Neuron (in vitro differentiated cells): Measurements from ENCODE around the gene ELP4.

Experiments
- H2AFZ ChIP-seq: one replicate; pipeline ENCODE4 v1.6.1; 2013; ENCODE audit warnings: low read depth, mild to moderate bottlenecking, inconsistent platforms, low read length, moderate library complexity
- H3K27me3 ChIP-seq: one replicate; pipeline ENCODE4 v1.6.1; 2013; ENCODE audit warnings: low read length; ENCODE audit not compliant: insufficient read depth
- H3K36me3 ChIP-seq: one replicate; pipeline ENCODE4 v1.6.1; 2013; ENCODE audit warnings: low read length; ENCODE audit not compliant: insufficient read depth
- H3K4me1 ChIP-seq: one replicate; pipeline ENCODE4 v1.6.1; 2013; ENCODE audit warnings: low read length; ENCODE audit not compliant: insufficient read depth
- H3K4me3 ChIP-seq: 2 replicates; pipeline ENCODE4 v1.5.1; 2013; ENCODE audit warnings: mild to moderate bottlenecking, low read length, moderate library complexity
- H3K9me3 ChIP-seq: one replicate; pipeline ENCODE4 v1.6.1; 2013; ENCODE audit warnings: low read length

Gene ELP4

GRCh38 chr11:31812383-31813381 is 303.1 kb downstream of the ELP4 start:
- peak overlapping the region; percentile 73 for H2AFZ ChIP-seq
- H3K36me3 ChIP-seq: peaks cover under 1% of the 10 kb centered on the region
- H3K4me1 ChIP-seq: peaks cover 42% of the 10 kb centered on the region
- no peaks in the 10 kb centered on the region for H3K9me3 ChIP-seq
- peak overlapping the region; percentile 76 for H3K4me3 ChIP-seq
- H3K27me3 ChIP-seq: no peaks in the 10 kb centered on the region

- no peaks in the 10 kb centered on the region for H3K9me3 ChIP-seq
- H3K4me1 ChIP-seq: peaks cover 46% of the 10 kb centered on the region
- H3K27me3 ChIP-seq: peaks cover 6% of the 10 kb centered on the region
- no peaks in the 10 kb centered on the region for H3K36me3 ChIP-seq
- peak overlapping the region; percentile 76 for H3K4me3 ChIP-seq
- no peak overlapping the region for H2AFZ ChIP-seq
These were observed 304.0 kb downstream of the ELP4 start for GRCh38 chr11:31813391-31814175.

- Histone ChIP-seq H3K9me3 (no peaks in the 10 kb centered on the region), H3K36me3 (no peaks in the 10 kb centered on the region), H3K27me3 (peaks cover 10% of the 10 kb centered on the region), H3K4me3 (peak overlapping the region; percentile 76), H3K4me1 (peaks cover 47% of the 10 kb centered on the region), H2AFZ (peak overlapping the region; percentile 32)
These were observed 304.8 kb downstream of the ELP4 start for GRCh38 chr11:31814176-31814868.

GRCh38 chr11:31815711-31816467 is 306.3 kb downstream of the ELP4 start:
- Histone ChIP-seq H3K4me3 (peak overlapping the region; percentile 76), H3K4me1 (peaks cover 47% of the 10 kb centered on the region), H2AFZ (peak overlapping the region; percentile 51), H3K27me3 (peaks cover 19% of the 10 kb centered on the region), H3K36me3 (no peaks in the 10 kb centered on the region), H3K9me3 (no peaks in the 10 kb centered on the region)

- peaks cover 49% of the 10 kb centered on the region for H3K4me1 ChIP-seq
- no peaks in the 10 kb centered on the region for H3K9me3 ChIP-seq
- peaks cover 20% of the 10 kb centered on the region for H3K27me3 ChIP-seq
- no peaks in the 10 kb centered on the region for H3K36me3 ChIP-seq
- no peak overlapping the region for H2AFZ ChIP-seq
- H3K4me3 ChIP-seq: peak overlapping the region; percentile 76
These were observed 307.0 kb downstream of the ELP4 start for GRCh38 chr11:31816468-31817053.

- peaks cover 50% of the 10 kb centered on the region for H3K4me1 ChIP-seq
These were observed 307.6 kb downstream of the ELP4 start for GRCh38 chr11:31817054-31817620.

GRCh38 chr11:31817621-31818424 is 308.3 kb downstream of the ELP4 start:
- peaks cover 3% of the 10 kb centered on the region for H3K9me3 ChIP-seq
- no peaks in the 10 kb centered on the region for H3K36me3 ChIP-seq
- peaks cover 47% of the 10 kb centered on the region for H3K4me1 ChIP-seq
- H3K27me3 ChIP-seq: peaks cover 27% of the 10 kb centered on the region
- peak overlapping the region; percentile 76 for H3K4me3 ChIP-seq
- peak overlapping the region; percentile 59 for H2AFZ ChIP-seq

More at GRCh38 chr11:31817054-31817620, 307.6 kb downstream of the ELP4 start:
- Histone ChIP-seq H3K9me3 (no peaks in the 10 kb centered on the region), H3K4me3 (peak overlapping the region; percentile 76), H2AFZ (peak overlapping the region; percentile 59), H3K27me3 (peaks cover 21% of the 10 kb centered on the region), H3K36me3 (no peaks in the 10 kb centered on the region)

- Histone ChIP-seq H3K4me1 (peaks cover 47% of the 10 kb centered on the region), H3K36me3 (no peaks in the 10 kb centered on the region), H3K9me3 (peaks cover 3% of the 10 kb centered on the region), H3K4me3 (peak overlapping the region; percentile 76), H2AFZ (peak overlapping the region; percentile 59), H3K27me3 (peaks cover 33% of the 10 kb centered on the region)
These were observed 308.8 kb downstream of the ELP4 start for GRCh38 chr11:31818425-31818755.

- peaks cover 38% of the 10 kb centered on the region for H3K27me3 ChIP-seq
- H3K4me3 ChIP-seq: no peak overlapping the region
- no peak overlapping the region for H2AFZ ChIP-seq
- no peaks in the 10 kb centered on the region for H3K36me3 ChIP-seq
- H3K9me3 ChIP-seq: peaks cover 3% of the 10 kb centered on the region
- peaks cover 49% of the 10 kb centered on the region for H3K4me1 ChIP-seq
These were observed 309.3 kb downstream of the ELP4 start for GRCh38 chr11:31818874-31819331.

- H3K36me3 ChIP-seq: no peaks in the 10 kb centered on the region
- H3K4me3 ChIP-seq: no peak overlapping the region
- peaks cover 3% of the 10 kb centered on the region for H3K9me3 ChIP-seq
- H3K4me1 ChIP-seq: peaks cover 42% of the 10 kb centered on the region
- H2AFZ ChIP-seq: no peak overlapping the region
- H3K27me3 ChIP-seq: peaks cover 47% of the 10 kb centered on the region
These were observed 310.3 kb downstream of the ELP4 start for GRCh38 chr11:31819621-31820437.
